Heart right ventricle (tissue), 16 donors: Measurements from ENCODE around the gene RNF215. TPM values are rescaled to one million over a fixed set of nuclear protein-coding genes. Genes with fewer than 3 reads are reported as not detected.

ENCODE experiments used
- ATAC-seq, 8 donors: fragments of 200-7000 bp; cut with Tn5 transposase; one replicate each; pipeline ENCODE4 v1.9.1; 2020; ENCODE audit warnings: mild to moderate bottlenecking in 8 of 8, moderate library complexity in 8 of 8, moderate number of reproducible peaks in 1 of 8
- DNase-seq, 2 donors: peaks; one replicate each; pipeline ENCODE4 v3.0.0-alpha.2; 2020
- H3K27ac ChIP-seq, 10 donors: fragments of 200-600 bp; sonication (generic) in 2 of 10; one replicate each; pipeline versions ENCODE4 v1.5.0 to v1.8.0; 2020 to 2022; ENCODE audit warnings: mild to moderate bottlenecking in 3 of 10
- H3K27me3 ChIP-seq, 7 donors: fragments of 200-600 bp; one replicate each; pipeline ENCODE4 v1.8.0; 2021 to 2022; ENCODE audit warnings: mild to moderate bottlenecking in 2 of 7
- H3K36me3 ChIP-seq, 9 donors: fragments of 200-600 bp; sonication (generic) in 1 of 9; one replicate each; pipeline versions ENCODE4 v1.5.0 to v1.8.0; 2020 to 2022; ENCODE audit warnings: mild to moderate bottlenecking in 2 of 9
- H3K4me1 ChIP-seq, 9 donors: fragments of 200-600 bp; sonication (generic) in 1 of 9; one replicate each; pipeline versions ENCODE4 v1.5.0 to v1.8.0; 2020 to 2022; ENCODE audit warnings: mild to moderate bottlenecking in 4 of 9
- H3K4me3 ChIP-seq, 10 donors: fragments of 200-600 bp; sonication (generic) in 2 of 10; one replicate each; pipeline versions ENCODE4 v1.5.0 to v1.8.0; 2020 to 2022; ENCODE audit warnings: mild to moderate bottlenecking in 7 of 10, moderate library complexity in 2 of 10
- H3K9me3 ChIP-seq, 11 donors: fragments of 200-600 bp in 10 of 11; sonication (generic) in 2 of 11; one replicate each; pipeline versions ENCODE4 v1.5.0 to v1.8.0; 2013 to 2022; ENCODE audit warnings: mild to moderate bottlenecking in 2 of 11, control low read depth in 1 of 11, moderate library complexity in 1 of 11
- WGBS, 2 donors: extraction: QIAGEN DNeasy Blood & Tissue Kit; methylation state at CpG; one replicate each; pipeline ENCODE4 v1.1.7; 2013; ENCODE audit warnings: inconsistent platforms in 1 of 2; 5-methylcytosine and 5-hydroxymethylcytosine counted together
- intact Hi-C, 10 donors: fragments of 100-400 bp; cut with DNase I; formaldehyde crosslinking; loops; one replicate each; pipeline versions ENCODE4 v1.11.1 to v1.14.2; 2022
- polyA plus RNA-seq, 2 donors: library from polyadenylated mRNA; stranded (reverse); fragments of 200-250 nt; gene quantifications; one replicate each; pipeline ENCODE4 v1.2.3, GENCODE V29; 2013
- total RNA-seq, 10 donors: library from RNA; stranded (reverse); fragmentation: NEBNext Ultra II Directional in 3 of 10; extraction: Animal tissue kit (Norgen Biotek cat#: 25700) in 3 of 10; gene quantifications; one replicate each; pipeline versions ENCODE4 v1.2.1 to v1.2.4, GENCODE V29; 2021 to 2023
- TF ChIP-seq, protein P1 (sequence below), 9 donors: fragments of 200-600 bp; sonication (generic) in 2 of 9; IDR thresholded peaks; one replicate each; pipeline versions ENCODE4 v1.5.0 to v1.8.0; 2021 to 2022; ENCODE audit warnings: antibody characterized with exemption in 9 of 9, mild to moderate bottlenecking in 5 of 9, moderate library complexity in 1 of 9
- donor health status: Arrhythmogenic right ventricular cardiomyopathy.
- donor health status: ischemic (EF 13 %, LVEDD 7.1; RV severe dilation, severe dysfunction).
- donor health status: healthy with polysubstance abuse.
- donor health status: DM: no; HTN: yes; CAD: no.
- donor health status: DM: no; HTN: no; CAD: no.
- donor health status: ischemic (EF 25% LVEDD 6.9; RV normal size, moderate dysfunction).
- donor health status: ischemic (EF 25% LVEDD 5.7; RV mildly dilated, moderate dysfunction).
- donor health status: healthy.
- donor health status: DM: yes; HTN: yes; CAD: no.
- donor health status: Ischemic cardiomyopathy.
- donor health status: ischemic (EF 35%, LVEDD 5.7; RV mildly dilated, moderate dysfunction).
- donor health status: nonischemic (EF 11% LVEDD 7.7; RV severe dilation, severe dysfunction).
- donor health status: DM: yes; HTN: yes; CAD: no.
- donor health status: PGD.
- donor health status: ischemic (EF 29% LVEDD 5.4; RV normal size, mild dysfunction).
- donor health status: nonischemic (EF 23%, LVEDD 6.1; RV moderate dilation, normal function).

Gene RNF215
- total and polyA plus RNA-seq, 12 donors: 3.4 to 10.5 (median 6.0) TPM

DNA sequence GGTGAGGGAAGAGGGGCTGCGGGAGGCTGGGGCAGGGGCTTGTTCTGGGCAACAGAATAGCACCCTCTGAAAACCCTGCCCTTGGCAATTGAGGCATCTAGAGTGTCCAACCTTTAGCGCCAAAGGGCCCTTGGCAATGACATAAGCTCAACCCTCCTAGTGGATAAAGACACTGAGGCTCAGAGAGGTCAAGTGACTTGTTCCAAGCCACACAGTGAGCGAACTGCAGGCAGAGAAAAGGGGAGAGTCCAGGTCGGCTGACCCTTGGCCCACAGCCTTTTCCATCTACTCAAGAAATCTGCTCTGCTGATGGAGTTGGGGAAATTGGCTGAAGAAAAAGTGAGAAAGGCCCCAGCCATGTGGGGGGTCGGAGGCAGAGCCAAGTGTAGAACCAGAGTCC, 12.5 kb upstream of the RNF215 start:
- H3K27me3 ChIP-seq: peaks cover 0 to 39% (median 36%) of the 10 kb centered on the region in 7 donors
- peaks cover 0 to 26% (median 15%) of the 10 kb centered on the region in 9 donors for H3K4me1 ChIP-seq
- no peaks in the 10 kb centered on the region for H3K36me3 ChIP-seq
- no peaks in the 10 kb centered on the region for H3K9me3 ChIP-seq
- intact Hi-C loops: loop anchor here in 4 of 10 donors (10.0 kb wide), 3 partner anchors 85 to 355 kb away; no protein-coding TSS in a partner anchor
- WGBS, 2 donors: 88 to 90% methylated on average over 5 of the region's 5 CpGs
- TF ChIP-seq, protein P1, sequence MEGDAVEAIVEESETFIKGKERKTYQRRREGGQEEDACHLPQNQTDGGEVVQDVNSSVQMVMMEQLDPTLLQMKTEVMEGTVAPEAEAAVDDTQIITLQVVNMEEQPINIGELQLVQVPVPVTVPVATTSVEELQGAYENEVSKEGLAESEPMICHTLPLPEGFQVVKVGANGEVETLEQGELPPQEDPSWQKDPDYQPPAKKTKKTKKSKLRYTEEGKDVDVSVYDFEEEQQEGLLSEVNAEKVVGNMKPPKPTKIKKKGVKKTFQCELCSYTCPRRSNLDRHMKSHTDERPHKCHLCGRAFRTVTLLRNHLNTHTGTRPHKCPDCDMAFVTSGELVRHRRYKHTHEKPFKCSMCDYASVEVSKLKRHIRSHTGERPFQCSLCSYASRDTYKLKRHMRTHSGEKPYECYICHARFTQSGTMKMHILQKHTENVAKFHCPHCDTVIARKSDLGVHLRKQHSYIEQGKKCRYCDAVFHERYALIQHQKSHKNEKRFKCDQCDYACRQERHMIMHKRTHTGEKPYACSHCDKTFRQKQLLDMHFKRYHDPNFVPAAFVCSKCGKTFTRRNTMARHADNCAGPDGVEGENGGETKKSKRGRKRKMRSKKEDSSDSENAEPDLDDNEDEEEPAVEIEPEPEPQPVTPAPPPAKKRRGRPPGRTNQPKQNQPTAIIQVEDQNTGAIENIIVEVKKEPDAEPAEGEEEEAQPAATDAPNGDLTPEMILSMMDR (IDR thresholded peaks at IDR 0.05): no peak
- no peak for DNase-seq
- H3K4me3 ChIP-seq: no peak overlapping the region
- no peak overlapping the region for H3K27ac ChIP-seq
- no peak for ATAC-seq

DNA sequence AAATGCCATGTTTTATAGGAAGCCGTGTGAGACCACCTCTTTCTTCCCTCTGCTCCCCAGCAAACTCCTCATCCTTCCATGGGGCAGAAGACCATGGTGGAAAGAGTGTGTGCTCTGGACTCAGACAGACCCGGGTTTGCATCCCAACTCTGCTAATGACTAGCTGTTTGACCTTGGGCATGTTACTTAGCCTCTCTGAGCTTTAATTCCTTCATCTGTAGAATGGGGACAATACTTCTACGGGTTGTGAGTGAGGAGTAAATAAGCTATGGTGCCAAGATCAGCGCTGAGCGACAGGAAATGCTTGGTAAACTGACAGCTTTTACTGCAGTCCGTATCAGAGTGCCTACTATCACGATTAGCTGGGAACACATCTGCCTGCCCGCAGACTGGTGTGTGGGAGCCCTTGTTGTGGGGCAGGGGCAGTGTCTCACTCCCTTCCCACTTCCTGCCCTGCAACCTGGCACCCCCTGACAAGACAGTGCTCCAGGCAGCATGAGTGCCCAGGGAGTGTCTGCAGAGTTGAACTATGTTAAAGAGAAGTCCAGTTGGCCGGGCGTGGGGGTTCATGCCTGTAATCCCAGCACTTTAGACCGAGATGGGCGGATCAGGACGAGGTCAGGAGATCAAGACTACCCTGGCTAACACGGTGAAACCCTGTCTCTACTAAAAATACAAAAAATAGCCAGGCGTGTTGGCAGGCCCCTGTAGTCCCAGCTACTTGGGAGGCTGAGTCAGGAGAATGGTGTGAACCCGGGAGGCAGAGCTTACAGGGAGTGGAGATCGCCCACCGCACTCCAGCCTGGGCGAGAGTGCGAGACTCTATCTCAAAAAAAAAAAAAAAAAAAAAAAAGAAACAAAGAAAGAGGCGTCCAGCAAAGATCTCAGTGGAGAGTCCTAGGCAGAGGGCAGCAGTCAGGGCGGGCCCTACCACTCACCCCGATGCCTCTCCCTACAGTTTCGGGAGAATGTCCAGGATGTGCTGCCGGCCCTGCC, 11.8 kb upstream of the RNF215 start:
- TF ChIP-seq, protein P1 (IDR thresholded peaks at IDR 0.05): no peak

DNA sequence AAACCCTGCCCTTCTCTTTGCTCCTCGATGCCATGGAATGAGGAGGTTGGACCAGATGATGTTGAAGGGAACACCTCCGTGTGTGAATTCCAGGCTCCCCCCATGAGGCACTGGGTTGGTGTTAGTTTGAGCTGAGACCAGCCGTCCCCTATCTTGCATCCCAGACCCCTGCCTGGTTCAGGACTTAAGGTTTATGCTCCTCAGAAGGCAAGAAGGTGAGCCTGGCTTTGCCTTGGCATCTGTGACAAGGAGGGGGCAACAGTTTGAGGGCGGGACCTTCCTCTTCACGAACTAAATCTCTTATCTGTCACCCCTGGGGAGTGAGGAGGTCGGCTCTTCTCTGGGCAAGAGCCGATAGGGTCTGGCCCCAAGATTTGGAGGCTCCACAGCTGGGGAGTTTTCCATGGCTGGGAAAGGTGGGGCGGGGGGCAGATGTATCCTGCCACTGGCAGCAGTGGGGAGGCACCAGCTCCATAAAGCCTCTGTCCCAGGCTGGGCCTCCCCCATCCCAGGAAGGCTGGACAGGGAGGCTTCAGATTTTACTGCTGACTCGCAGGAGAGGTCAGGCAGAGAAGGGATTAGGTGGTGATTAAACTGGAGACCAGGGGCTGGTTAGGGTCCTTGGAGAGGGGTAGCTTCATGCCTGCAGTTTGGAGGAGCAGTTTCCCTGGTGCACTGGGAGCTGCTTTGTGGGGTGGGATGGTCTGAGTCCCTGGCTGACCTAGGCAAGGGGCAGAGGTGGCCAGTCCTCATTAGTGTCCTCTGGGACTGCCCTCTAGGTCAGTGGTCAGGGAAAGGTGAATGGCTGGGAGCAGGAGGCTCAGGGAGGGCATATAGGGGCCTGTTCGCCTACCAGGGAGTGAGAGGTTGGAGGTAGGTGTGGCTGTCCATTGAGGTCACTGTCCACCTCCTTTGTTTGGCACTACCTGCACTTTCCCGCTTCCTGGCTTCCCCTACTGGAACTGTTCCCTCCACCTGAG, 10.7 kb upstream of the RNF215 start:
- TF ChIP-seq, protein P1 (IDR thresholded peaks at IDR 0.05): no peak
- intact Hi-C loops: loop anchor here in 4 of 10 donors (10.0 kb wide), 3 partner anchors 87 to 357 kb away; no protein-coding TSS in a partner anchor
- peaks cover 0 to 49% (median 39%) of the 10 kb centered on the region in 7 donors for H3K27me3 ChIP-seq
- peaks cover 0 to 26% (median 15%) of the 10 kb centered on the region in 9 donors for H3K4me1 ChIP-seq
- no peaks in the 10 kb centered on the region for H3K36me3 ChIP-seq
- no peaks in the 10 kb centered on the region for H3K9me3 ChIP-seq
- peak overlapping the region; percentile 32 to 66 (median 60) for H3K4me3 ChIP-seq
- DNase-seq: no peak
- peak in 5 of 8 donors; percentile 4 to 25 (median 16) for ATAC-seq
- H3K27ac ChIP-seq: peak overlapping the region in 1 of 10 donors; percentile 76
- WGBS, 2 donors: 21% methylated on average over 11 of the region's 11 CpGs

More for the DNA sequence above, 11.8 kb upstream of the RNF215 start:
- WGBS, 2 donors: 59 to 60% methylated on average over 25 of the region's 25 CpGs
- H3K27ac ChIP-seq: no peak overlapping the region
- peaks cover 0 to 42% (median 36%) of the 10 kb centered on the region in 7 donors for H3K27me3 ChIP-seq
- no peak for DNase-seq
- H3K36me3 ChIP-seq: no peaks in the 10 kb centered on the region
- peaks cover 0 to 26% (median 15%) of the 10 kb centered on the region in 9 donors for H3K4me1 ChIP-seq
- no peak for ATAC-seq
- intact Hi-C loops: loop anchor here in 4 of 10 donors (10.0 kb wide), 3 partner anchors 86 to 356 kb away; no protein-coding TSS in a partner anchor
- H3K4me3 ChIP-seq: no peak overlapping the region
- H3K9me3 ChIP-seq: no peaks in the 10 kb centered on the region
